K562 (cell line): Measurements from ENCODE around the gene ARMC7. TPM values are rescaled to one million over a fixed set of nuclear protein-coding genes. Genes with fewer than 3 reads are reported as not detected.

ENCODE experiments used
- ATAC-seq: fragments of 200-7000 bp; cut with Tn5 transposase; 3 replicates; pipeline ENCODE4 v1.9.1; 2020; ENCODE audit warnings: moderate library complexity
- BruUV-seq: library from RNA; stranded (reverse); fragments of 400-500 nt; replicated peaks from 2 replicates; lab custom pipeline; 2021; lab: Mats Ljungman, UMichigan
- CTCF ChIA-PET: fragments of 300-600 bp; formaldehyde crosslinking; extraction: SDS; loops from one replicate; lab custom pipeline; 2021; ENCODE audit warnings: low intra/inter-chr PET ratio; lab: Yijun Ruan, JAX
- POLR2A ChIA-PET: fragments of 300-600, 350-650 bp; sonication (Branson Sonifier 250); formaldehyde crosslinking; extraction: SDS; loops from one replicate; lab custom pipeline; 2021; ENCODE audit warnings: antibody characterized with exemption, inconsistent platforms; lab: Yijun Ruan, JAX
- DNase-seq, 4 experiments: peaks; one replicate each; pipeline versions ENCODE4 v3.0.0 to v3.0.0-alpha.2; 2011 to 2018; ENCODE audit warnings: low spot score in 3 of 4, mixed read lengths in 3 of 4; ENCODE audit errors: extremely low read depth in 1 of 4
- FAIRE-seq: peaks from 2 replicates; lab custom pipeline; 2011; peaks lifted over from hg19 to GRCh38; lab: Jason Lieb, UNC
- H2AFZ ChIP-seq: 2 replicates; pipeline ENCODE4 v1.6.0; 2011; ENCODE audit warnings: low read depth, low read length, control low read depth, inconsistent platforms
- H3K27ac ChIP-seq: fragments of 200-600 bp; 3 replicates; pipeline ENCODE4 v1.8.0; 2011; ENCODE audit warnings: low read depth, mild to moderate bottlenecking, control low read depth, inconsistent platforms, low read length, moderate library complexity, mixed read lengths; ENCODE audit errors: extremely low read depth
- H3K27me3 ChIP-seq, 2 experiments: fragments of 300-600 bp in 1 of 2; 2 replicates in 1 of 2; 3 replicates in 1 of 2; pipeline versions ENCODE4 v1.6.0 to v1.8.0; 2011; ENCODE audit warnings: inconsistent platforms in 2 of 2, low read length in 2 of 2, mild to moderate bottlenecking in 1 of 2, mixed read lengths in 1 of 2, moderate library complexity in 1 of 2; ENCODE audit not compliant: control insufficient read depth in 2 of 2, insufficient read depth in 2 of 2
- H3K36me3 ChIP-seq: fragments of 300-600 bp; 3 replicates; pipeline ENCODE4 v1.8.0; 2011; ENCODE audit warnings: mild to moderate bottlenecking, low read length, inconsistent platforms; ENCODE audit not compliant: control insufficient read depth, insufficient read depth
- H3K4me1 ChIP-seq, 2 experiments: fragments of 200-600 bp in 1 of 2; replicated peaks in 1 of 2; 2 replicates in 1 of 2; 3 replicates in 1 of 2; pipeline versions ENCODE4 v1.5.1 to v1.8.0; 2011; ENCODE audit warnings: inconsistent platforms in 2 of 2, low read length in 2 of 2, mild to moderate bottlenecking in 1 of 2, mixed read lengths in 1 of 2, moderate library complexity in 1 of 2; ENCODE audit not compliant: control insufficient read depth in 2 of 2, insufficient read depth in 2 of 2
- H3K4me2 ChIP-seq: 2 replicates; pipeline ENCODE4 v1.6.1; 2011; ENCODE audit warnings: low read length, control low read depth, inconsistent platforms, mixed read lengths; ENCODE audit not compliant: insufficient read depth
- H3K4me3 ChIP-seq: fragments of 200-600 bp; sonication (generic), shearing (Covaris generic); 2 replicates; pipeline ENCODE4 v1.5.1; 2016; ENCODE audit warnings: control low read depth, inconsistent platforms
- H3K79me2 ChIP-seq: fragments of 200-600 bp; 3 replicates; pipeline ENCODE4 v1.8.0; 2011; ENCODE audit warnings: low read length, inconsistent platforms; ENCODE audit not compliant: control insufficient read depth, insufficient read depth
- H3K9ac ChIP-seq, 2 experiments: 2 replicates each; pipeline versions ENCODE4 v1.6.0 to v1.6.1; 2011; ENCODE audit warnings: low read depth in 2 of 2, low read length in 2 of 2, control low read depth in 1 of 2, inconsistent platforms in 1 of 2, mild to moderate bottlenecking in 1 of 2, mixed read lengths in 1 of 2; ENCODE audit not compliant: insufficient read depth in 1 of 2
- H3K9me1 ChIP-seq: one replicate; pipeline ENCODE4 v1.6.0; 2011; ENCODE audit warnings: inconsistent platforms, mild to moderate bottlenecking, low read length, moderate library complexity; ENCODE audit not compliant: control insufficient read depth, insufficient read depth
- H3K9me3 ChIP-seq: replicated peaks from 2 replicates; pipeline ENCODE4 v1.5.1; 2011; ENCODE audit warnings: low read depth, low read length, inconsistent platforms; ENCODE audit not compliant: control insufficient read depth, insufficient read depth
- H4K20me1 ChIP-seq: replicated peaks from 2 replicates; pipeline ENCODE4 v1.6.1; 2011; ENCODE audit warnings: low read length, inconsistent platforms, mixed read lengths; ENCODE audit not compliant: control insufficient read depth, insufficient read depth
- ETV1 ChIP-seq: fragments of 450-650 bp; conservative IDR thresholded peaks from 2 replicates; pipeline ENCODE4 v1.6.1; 2016; ENCODE audit warnings: missing genetic modification characterization, control low read depth, low read depth, missing compliant biosample characterization
- FOSL1 ChIP-seq: fragments of 200-800 bp; sonication (Bioruptor generic); conservative IDR thresholded peaks from 2 replicates; pipeline ENCODE4 v1.6.1; 2016; ENCODE audit warnings: missing genetic modification characterization, missing compliant biosample characterization
- MXD1 ChIP-seq: fragments of 250-450 bp; sonication (Bioruptor Pico); IDR thresholded peaks from 2 replicates; pipeline ENCODE4 v1.8.0; 2021; ENCODE audit warnings: borderline replicate concordance, mild to moderate bottlenecking, moderate library complexity; ENCODE audit not compliant: poor library complexity, severe bottlenecking
- POLR2AphosphoS5 ChIP-seq: IDR thresholded peaks from 2 replicates; pipeline ENCODE4 v1.6.1; 2011; ENCODE audit warnings: mild to moderate bottlenecking, low read depth, low read length, moderate library complexity; ENCODE audit not compliant: control insufficient read depth, insufficient read depth
- SNRNP70 ChIP-seq: fragments of 200-400 bp; formaldehyde crosslinking; optimal IDR thresholded peaks from 2 replicates; pipeline ENCODE3; 2017; ENCODE audit warnings: low read depth, low read length
- ZBTB49 ChIP-seq: sonication (generic); formaldehyde crosslinking; IDR thresholded peaks from 2 replicates; pipeline ENCODE4 v1.8.0; 2022; ENCODE audit warnings: missing genetic modification reagents, mild to moderate bottlenecking, borderline replicate concordance
- ZMIZ1 ChIP-seq, 2 experiments: fragments of 150-350 bp in 1 of 2; IDR thresholded peaks; 2 replicates each; pipeline ENCODE4 v1.6.1; 2012 to 2016; ENCODE audit warnings: low read depth in 2 of 2, low read length in 2 of 2, mild to moderate bottlenecking in 1 of 2, moderate library complexity in 1 of 2
- WGBS: fragments of 100-300 bp; shearing (Covaris generic); methylation state at CpG from one replicate; pipeline ENCODE4 v1.1.6; 2016; ENCODE audit warnings: low coverage, mixed read lengths; ENCODE audit not compliant: insufficient coverage; ENCODE audit errors: missing lambda C conversion rate; 5-methylcytosine and 5-hydroxymethylcytosine counted together
- in situ Hi-C: fragments of 300-500 bp; cut with MboI; formaldehyde crosslinking; loops from 4 replicates; pipeline ENCODE4 v1.15.0; 2018; ENCODE audit warnings: inconsistent platforms, mixed read lengths
- intact Hi-C: fragments of 100-400 bp; cut with micrococcal nuclease; formaldehyde crosslinking; loops from 2 replicates; pipeline ENCODE4 v1.14.2; 2022
- polyA plus RNA-seq, 8 experiments: library from polyadenylated mRNA; depleted of rRNA in 4 of 8; stranded (reverse) in 5 of 8; unstranded in 3 of 8; fragments of >200 nt; fragmentation: Nextera tagmentation in 2 of 8; fragmentation: Illumina TruSeq in 1 of 8; extraction: Ambion mirVana in 2 of 8; extraction: Trizol in 1 of 8; gene quantifications; 2 replicates each; pipeline versions ENCODE4 v1.2.1 to v1.2.3, GENCODE V29; 2011 to 2014; ENCODE audit warnings: inconsistent platforms in 1 of 8, missing spikeins in 1 of 8
- total RNA-seq, 7 experiments: library from RNA; depleted of rRNA in 6 of 7; stranded (reverse); fragments of >200 nt in 6 of 7; fragmentation: Illumina TruSeq in 2 of 7; extraction: Trizol in 2 of 7; gene quantifications; 2 replicates each; pipeline versions ENCODE4 v1.2.1 to v1.2.3, GENCODE V29; 2011 to 2021; ENCODE audit warnings: low replicate concordance in 1 of 7

ARMC7 gene
- total and polyA plus RNA-seq, 9 of the 15 experiments (the other 6 are each of a cell fraction or from before 2014, with no cell fraction given), result 1.4 to 15.2 (median 5.9) TPM

GRCh38 chr17:75146592-75146991 lies 36.8 kb downstream of the ARMC7 start:
- BruUV-seq, result no TSS peak
- H3K79me2 ChIP-seq, result peaks cover 52% of the 10 kb centered on the region
- CTCF ChIA-PET, result no interaction called here

GRCh38 chr17:75147878-75148546 lies 38.2 kb downstream of the ARMC7 start:
- Histone ChIP-seq H3K27me3 (no peaks in the 10 kb centered on the region), H3K36me3 (peaks cover 80% of the 10 kb centered on the region), H3K4me3 (no peak overlapping the region), H3K27ac (no peak overlapping the region), H3K9me3 (no peaks in the 10 kb centered on the region), H3K4me2 (no peak overlapping the region), H3K79me2 (peaks cover 63% of the 10 kb centered on the region), H4K20me1 (peaks cover 8% of the 10 kb centered on the region; the same call in 1 of the 2 replicates), H3K4me1 (peaks cover 5 to 12% of the 10 kb centered on the region in 2 experiments; a peak in 4 of 5 replicates), H3K9me1 (no peaks in the 10 kb centered on the region), H3K9ac (no peak overlapping the region), H2AFZ (no peak overlapping the region)
- CTCF ChIA-PET, result no interaction called here
- no peak for DNase-seq
- POLR2A ChIA-PET, result interaction anchor here (0.6 to 2.0 kb wide), 11 partner anchors 9 to 600 kb away, joined by 3 to 15 read pairs (median 4); partner anchors contain the start of genes NUP85 and SUMO2
- in situ Hi-C loops (no loop called here), intact Hi-C loops (no loop called here)
- ATAC-seq, result no peak
- FAIRE-seq, result no peak
- no TSS peak for BruUV-seq
- WGBS, result 93% methylated on average over 6 of the region's 6 CpGs
- TF ChIP-seq MXD1 (CRISPR knock-in tag) (no peak), SNRNP70 (no peak), ZBTB49 (CRISPR knock-in tag) (no peak), ZMIZ1 (IDR thresholded peaks at IDR 0.05; ENCODE audit: low read depth in 2 of 2, low read length in 2 of 2) (no peak), FOSL1 (tag) (no peak)

More at GRCh38 chr17:75146592-75146991, 36.8 kb downstream of the ARMC7 start:
- H4K20me1 ChIP-seq, result 0 out of 2 replicates have a peak, but pooled peaks cover 4% of the 10 kb centered on the region
- H3K27me3 ChIP-seq, result no peaks in the 10 kb centered on the region
- POLR2A ChIA-PET, result interaction anchor here (0.5 to 7.3 kb wide), 6 partner anchors 8 to 782 kb away, joined by 3 to 51 read pairs (median 4); partner anchors contain the start of genes JPT1 and NT5C
- WGBS, result 90% methylated on average over 3 of the region's 3 CpGs
- ATAC-seq, result no peak
- peaks cover 83% of the 10 kb centered on the region for H3K36me3 ChIP-seq
- H3K4me3 ChIP-seq, result no peak overlapping the region
- FAIRE-seq, result no peak
- H3K9me1 ChIP-seq, result no peaks in the 10 kb centered on the region
- peaks cover 0 to 9% of the 10 kb centered on the region in 2 experiments; a peak in 4 of 5 replicates for H3K4me1 ChIP-seq
- in situ Hi-C loops, result no loop called here
- intact Hi-C loops, result no loop called here
- no peak overlapping the region for H3K9ac ChIP-seq
- H2AFZ ChIP-seq, result no peak overlapping the region
- DNase-seq, result no peak
- H3K27ac ChIP-seq, result no peak overlapping the region
- H3K9me3 ChIP-seq, result no peaks in the 10 kb centered on the region
- TF ChIP-seq ETV1 (tag), result no peak
- 0 out of 2 replicates have a peak, but pooled peaks have one; percentile 26 for TF ChIP-seq POLR2AphosphoS5
- H3K4me2 ChIP-seq, result no peak overlapping the region
